Measurements from ENCODE around the gene KDF1. TPM values are rescaled to one million over a fixed set of nuclear protein-coding genes. Genes with fewer than 3 reads are reported as not detected.

KDF1 gene
- total and polyA plus RNA-seq, 2 of the 13 experiments (the other 11 are each of a cell fraction or from before 2014, with no cell fraction given): 1.9 to 4.9 TPM

GRCh38 chr1:26961826-26962225 is 1.6 kb upstream of the KDF1 start (continued):
- peak; percentile 90 for TF ChIP-seq SAP130 (CRISPR knock-in tag; IDR thresholded peaks at IDR 0.05; ENCODE audit: low read depth)
- no peak for TF ChIP-seq ZNF484 (CRISPR knock-in tag; IDR thresholded peaks at IDR 0.05; ENCODE audit: borderline replicate concordance, low read depth)
- TF ChIP-seq HMG20B (CRISPR knock-in tag; conservative IDR thresholded peaks at IDR 0.05): no peak
- no peak for TF ChIP-seq ZFP90 (CRISPR knock-in tag; IDR thresholded peaks at IDR 0.05; ENCODE audit: borderline replicate concordance)
- TF ChIP-seq ZBTB21 (CRISPR knock-in tag; IDR thresholded peaks at IDR 0.05): no peak
- 0 out of 2 replicates have a peak, but pooled peaks have one; percentile 40 for TF ChIP-seq ZNF652 (CRISPR knock-in tag; IDR thresholded peaks at IDR 0.05; ENCODE audit: borderline replicate concordance, low read depth)
- TF ChIP-seq RERE (CRISPR knock-in tag; IDR thresholded peaks at IDR 0.05; ENCODE audit: low read depth): no peak
- no peak for TF ChIP-seq ZNF276 (CRISPR knock-in tag; IDR thresholded peaks at IDR 0.05; ENCODE audit: low read depth)
- TF ChIP-seq HMGXB3 (CRISPR knock-in tag; IDR thresholded peaks at IDR 0.05; ENCODE audit: borderline replicate concordance): peak; percentile 40; the same call in 1 of the 2 replicates
- peak; percentile 51; the same call in 1 of the 2 replicates for TF ChIP-seq NCOA2 (CRISPR knock-in tag; IDR thresholded peaks at IDR 0.05)
- peak; percentile 79 for TF ChIP-seq KDM1A (CRISPR knock-in tag; IDR thresholded peaks at IDR 0.05)
- no peak for TF ChIP-seq ZNF607 (CRISPR knock-in tag; IDR thresholded peaks at IDR 0.05; ENCODE audit: borderline replicate concordance)
- TF ChIP-seq PAXIP1 (CRISPR knock-in tag; conservative IDR thresholded peaks at IDR 0.05): peak; percentile 74
- TF ChIP-seq FOSL2 (CRISPR knock-in tag; IDR thresholded peaks at IDR 0.05): peak; percentile 96
